ENCODE results near the gene CDK4. TPM values are rescaled to one million over a fixed set of nuclear protein-coding genes. Genes with fewer than 3 reads are reported as not detected.
A peak's percentile ranks its signal among the peaks of the same experiment; 100 is the strongest.

Gene CDK4
- total and polyA plus RNA-seq, 2 of the 4 experiments (the other 2 are of a cell fraction) = 261 to 297 TPM

GRCh38 chr12:57766464-57767304 is 14.6 kb upstream of the CDK4 start, which contains the start of gene CYP27B1:
CYP27B1 (minus strand) TSS chr12:57767078; CDS start chr12:57767041, 37 bp downstream.
- Histone ChIP-seq H3K36me3 (ENCODE audit: control insufficient read depth, insufficient read depth, low read length) (peaks cover 1% of the 10 kb centered on the region; the same call in 1 of the 2 replicates), H4K91ac (ENCODE audit: insufficient read depth, low read depth, low read length) (no peak within 1 kb of the TSS), H3K18ac (ENCODE audit: low read depth, low read length) (no peak within 1 kb of the TSS), H3K14ac (replicated peaks; ENCODE audit: low read depth, low read length) (no peak within 1 kb of the TSS), H2AFZ (replicated peaks; ENCODE audit: low read length, poor library complexity) (peak within 1 kb of the TSS; percentile 82), H3K9ac (ENCODE audit: low read depth, low read length) (no peak within 1 kb of the TSS), H2BK15ac (ENCODE audit: low read depth, low read length) (no peak within 1 kb of the TSS), H3K4me1 (ENCODE audit: control insufficient read depth, insufficient read depth, low read length) (peaks cover 11% of the 10 kb centered on the region; the same call in 1 of the 2 replicates), H3K79me1 (ENCODE audit: low read depth in 1 of 2, low read length in 2 of 2) (peaks cover 10 to 14% of the 10 kb centered on the region in 2 experiments; a peak in 3 of 4 replicates), H2AK9ac (replicated peaks; ENCODE audit: low read depth, low read length, poor library complexity) (no peak within 1 kb of the TSS), H3K27me3 (ENCODE audit: control insufficient read depth, insufficient read depth, low read length) (peaks cover 43% of the 10 kb centered on the region), H4K5ac (ENCODE audit: low read depth, low read length) (no peak within 1 kb of the TSS), H4K20me1 (ENCODE audit: insufficient read depth, low read length) (no peaks in the 10 kb centered on the region), H3K4ac (ENCODE audit: low read depth, low read length) (no peak within 1 kb of the TSS), H4K8ac (ENCODE audit: low read depth in 2 of 2, low read length in 2 of 2) (no peak within 1 kb of the TSS), H3K9me3 (ENCODE audit: control insufficient read depth, insufficient read depth, low read length) (peaks cover 2% of the 10 kb centered on the region; the same call in 1 of the 2 replicates), H3K4me3 (ENCODE audit: insufficient read depth, low read depth, low read length) (peak within 1 kb of the TSS; percentile 10), H3K27ac (ENCODE audit: insufficient read depth, low read length) (no peak within 1 kb of the TSS), H3K9me1 (ENCODE audit: insufficient read depth, low read length) (peaks cover 9% of the 10 kb centered on the region), H2AK5ac (ENCODE audit: low read depth, low read length) (no peak within 1 kb of the TSS), H3K56ac (ENCODE audit: extremely low read depth, insufficient read depth, low read length) (no peak within 1 kb of the TSS), H2BK5ac (ENCODE audit: low read depth, low read length, poor library complexity, severe bottlenecking) (no peak within 1 kb of the TSS), H2BK120ac (ENCODE audit: low read depth, low read length) (no peak within 1 kb of the TSS), H3K23ac (ENCODE audit: low read depth, low read length) (peak within 1 kb of the TSS; percentile 71; the same call in 1 of the 2 replicates), H2BK20ac (ENCODE audit: low read depth, low read length) (no peak within 1 kb of the TSS), H3K4me2 (ENCODE audit: low read depth, low read length) (peak within 1 kb of the TSS; percentile 70)
- 11% methylated on average over 24 of the region's 38 CpGs; no CpG with 5 or more reads in 1 of the 2 experiments for WGBS, 2 experiments (ENCODE audit: extremely low coverage in 2 of 2, insufficient read length in 1 of 2)
- intact Hi-C loops (cut with micrococcal nuclease) (no loop called here), dilution Hi-C loops (cut with HindIII; ENCODE audit: low sequenced_read_pairs, unreplicated experiment) (no loop called here), in situ Hi-C loops (cut with MboI; ENCODE audit: low sequenced_read_pairs) (no loop called here)
- TF ChIP-seq CEBPB (IDR thresholded peaks at IDR 0.05; ENCODE audit: low read depth, low read length) (peak; percentile 36; the same call in 1 of the 2 replicates), MAZ (IDR thresholded peaks at IDR 0.05; ENCODE audit: borderline replicate concordance, low read depth, low read length) (no peak)
- BruUV-seq (replicated peaks) = no TSS peak
- peak; percentile 7 for DNase-seq
- CTCF ChIA-PET = interaction anchor here (0.7 kb wide), 1 partner anchor 11 kb away, joined by 3 read pairs; no protein-coding TSS in a partner anchor
- peak; percentile 30 for ATAC-seq (ENCODE audit: low read depth)
- POLR2A ChIA-PET (ENCODE audit: unreplicated experiment) = no interaction called here

All from IMR-90 (cell line).